Retinal pigment epithelial cell (primary cell): ENCODE measurements around the gene RBM4.

Experiments
- DNase-seq: peaks from one replicate; pipeline ENCODE4 v3.0.0-alpha.2; 2010; ENCODE audit warnings: low read depth
- H3K4me3 ChIP-seq: 2 replicates; pipeline ENCODE4 v1.5.1; 2011; ENCODE audit warnings: mild to moderate bottlenecking, low read length, control low read depth, moderate library complexity
- CTCF ChIP-seq: conservative IDR thresholded peaks from 2 replicates; pipeline ENCODE4 v1.5.1; 2011; ENCODE audit warnings: low read depth, low read length, control low read depth, inconsistent platforms

RBM4 gene

GRCh38 chr11:66619080-66619554 is 19.4 kb upstream of the RBM4 start:
- peak; percentile 86 for DNase-seq
- no peak for TF ChIP-seq CTCF

GRCh38 chr11:66624450-66624849 is 14.1 kb upstream of the RBM4 start:
- no peak for DNase-seq
- no peak overlapping the region for H3K4me3 ChIP-seq
- TF ChIP-seq CTCF: no peak

More at GRCh38 chr11:66619080-66619554, 19.4 kb upstream of the RBM4 start:
- peak overlapping the region; percentile 98 for H3K4me3 ChIP-seq

- DNase-seq: no peak
- no peak overlapping the region for H3K4me3 ChIP-seq
- no peak for TF ChIP-seq CTCF
These were observed 13.3 kb upstream of the RBM4 start for GRCh38 chr11:66625041-66625751.

- H3K4me3 ChIP-seq: no peak overlapping the region
- TF ChIP-seq CTCF: no peak
- DNase-seq: no peak
These were observed 12.8 kb upstream of the RBM4 start for GRCh38 chr11:66625752-66626149.

- TF ChIP-seq CTCF: no peak
- no peak for DNase-seq
- H3K4me3 ChIP-seq: no peak overlapping the region
These were observed 12.1 kb upstream of the RBM4 start for GRCh38 chr11:66626382-66626781.

- H3K4me3 ChIP-seq: no peak overlapping the region
- DNase-seq: no peak
- no peak for TF ChIP-seq CTCF
These were observed 11.6 kb upstream of the RBM4 start for GRCh38 chr11:66626926-66627325.

- DNase-seq: no peak
- TF ChIP-seq CTCF: no peak
- no peak overlapping the region for H3K4me3 ChIP-seq
These were observed 10.4 kb upstream of the RBM4 start for GRCh38 chr11:66628061-66628603.
